Fibroblast of skin of abdomen (primary cell): ENCODE measurements around the gene DNASE1L3.
"Not testable (repeated sequence)": the region's sequence is repeated elsewhere in the genome, so short reads cannot be mapped to it uniquely, and the experiment has no call there.

Experiments used
- DNase-seq: peaks from one replicate; pipeline ENCODE4 v3.0.0-alpha.2; 2013

DNASE1L3 gene

GRCh38 chr3:58235970-58236369, 25.2 kb upstream of the DNASE1L3 start:
- DNase-seq = no peak

GRCh38 chr3:58234516-58234931, 23.8 kb upstream of the DNASE1L3 start:
- DNase-seq = peak; percentile 20

- peak; percentile 31 for DNase-seq
Measured at GRCh38 chr3:58231666-58232065, 20.9 kb upstream of the DNASE1L3 start.

GRCh38 chr3:58230876-58231552, 20.2 kb upstream of the DNASE1L3 start:
- DNase-seq = no peak

- DNase-seq = not testable (repeated sequence)
Measured at GRCh38 chr3:58227933-58228332, 17.2 kb upstream of the DNASE1L3 start.

- DNase-seq = no peak
Measured at GRCh38 chr3:58223855-58224254, 13.1 kb upstream of the DNASE1L3 start.

- no peak for DNase-seq
Measured at GRCh38 chr3:58222161-58222724, 11.5 kb upstream of the DNASE1L3 start.

GRCh38 chr3:58218904-58219303, 8.1 kb upstream of the DNASE1L3 start:
- no peak for DNase-seq

- DNase-seq = peak; percentile 31
Measured at GRCh38 chr3:58217209-58217811, 6.5 kb upstream of the DNASE1L3 start.

GRCh38 chr3:58216496-58217195, 5.9 kb upstream of the DNASE1L3 start:
- no peak for DNase-seq

GRCh38 chr3:58215317-58216025, 4.7 kb upstream of the DNASE1L3 start:
- no peak for DNase-seq

- DNase-seq = no peak
Measured at GRCh38 chr3:58214484-58215316, 3.9 kb upstream of the DNASE1L3 start.

- DNase-seq = no peak
Measured at GRCh38 chr3:58209933-58210332, 839 bp downstream of the DNASE1L3 start.

- DNase-seq = no peak
Measured at GRCh38 chr3:58207954-58208353, 2.8 kb downstream of the DNASE1L3 start.

- DNase-seq = peak; percentile 51
Measured at GRCh38 chr3:58206406-58207011, 4.3 kb downstream of the DNASE1L3 start.

GRCh38 chr3:58205981-58206380, 4.8 kb downstream of the DNASE1L3 start:
- no peak for DNase-seq

GRCh38 chr3:58204720-58205119, 6.1 kb downstream of the DNASE1L3 start:
- DNase-seq = no peak

GRCh38 chr3:58203541-58203940, 7.2 kb downstream of the DNASE1L3 start:
- DNase-seq = no peak

- no peak for DNase-seq
Measured at GRCh38 chr3:58202917-58203360, 7.8 kb downstream of the DNASE1L3 start.

- DNase-seq = not testable (repeated sequence)
Measured at GRCh38 chr3:58201451-58201850, 9.3 kb downstream of the DNASE1L3 start.

GRCh38 chr3:58200846-58201355, 9.9 kb downstream of the DNASE1L3 start:
- DNase-seq = no peak
